PC-9 (cell line): ENCODE data around the gene KIF3C.

Experiments used
- EZH2 ChIP-seq: fragments of 200-600 bp; sonication (generic); IDR thresholded peaks from 2 replicates; pipeline ENCODE4 v1.8.0; 2017; ENCODE audit warnings: antibody characterized with exemption, low read depth
- TF ChIP-seq, protein P1 (sequence below): fragments of 200-600 bp; sonication (generic); conservative IDR thresholded peaks from 2 replicates; pipeline ENCODE4 v1.6.1; 2017; ENCODE audit warnings: mixed run types, antibody characterized with exemption, mild to moderate bottlenecking, moderate library complexity

DNA sequence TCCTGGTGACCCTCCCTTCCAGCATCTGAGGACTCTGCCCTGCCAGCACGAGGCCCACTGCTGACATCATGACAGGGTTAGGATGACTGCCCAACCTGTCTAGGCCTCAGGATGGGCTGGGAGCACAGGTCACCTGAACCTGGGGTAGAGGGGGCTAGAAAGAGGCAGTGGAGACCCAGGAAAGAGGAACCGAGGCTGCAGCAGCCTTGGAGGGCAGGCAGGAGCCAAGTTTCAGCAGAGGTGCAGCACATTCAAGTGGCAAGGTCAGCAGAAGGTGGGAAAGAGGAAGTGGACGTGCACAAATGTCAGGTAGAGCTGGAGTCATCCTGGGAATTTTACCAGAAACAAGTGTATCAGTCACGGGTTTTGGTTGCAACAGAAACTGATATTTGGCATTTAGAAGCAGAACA lies 37.9 kb upstream of the KIF3C start:
- TF ChIP-seq EZH2 = no peak
- TF ChIP-seq, protein P1, sequence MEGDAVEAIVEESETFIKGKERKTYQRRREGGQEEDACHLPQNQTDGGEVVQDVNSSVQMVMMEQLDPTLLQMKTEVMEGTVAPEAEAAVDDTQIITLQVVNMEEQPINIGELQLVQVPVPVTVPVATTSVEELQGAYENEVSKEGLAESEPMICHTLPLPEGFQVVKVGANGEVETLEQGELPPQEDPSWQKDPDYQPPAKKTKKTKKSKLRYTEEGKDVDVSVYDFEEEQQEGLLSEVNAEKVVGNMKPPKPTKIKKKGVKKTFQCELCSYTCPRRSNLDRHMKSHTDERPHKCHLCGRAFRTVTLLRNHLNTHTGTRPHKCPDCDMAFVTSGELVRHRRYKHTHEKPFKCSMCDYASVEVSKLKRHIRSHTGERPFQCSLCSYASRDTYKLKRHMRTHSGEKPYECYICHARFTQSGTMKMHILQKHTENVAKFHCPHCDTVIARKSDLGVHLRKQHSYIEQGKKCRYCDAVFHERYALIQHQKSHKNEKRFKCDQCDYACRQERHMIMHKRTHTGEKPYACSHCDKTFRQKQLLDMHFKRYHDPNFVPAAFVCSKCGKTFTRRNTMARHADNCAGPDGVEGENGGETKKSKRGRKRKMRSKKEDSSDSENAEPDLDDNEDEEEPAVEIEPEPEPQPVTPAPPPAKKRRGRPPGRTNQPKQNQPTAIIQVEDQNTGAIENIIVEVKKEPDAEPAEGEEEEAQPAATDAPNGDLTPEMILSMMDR = no peak
